BLaER1 treated with 17β-estradiol and CSF1 and Interleukin-3, amounts not matched to agents 10 nM and 100 nM (cell line): ENCODE results near the gene OTOG.
A peak's percentile ranks its signal among the peaks of the same experiment; 100 is the strongest.

Experiments
- H3K27ac ChIP-seq, 11 experiments: shearing (Covaris generic); formaldehyde crosslinking; 2 replicates each; pipeline ENCODE4 v1.8.1; 2022
- H3K27me3 ChIP-seq, 11 experiments: shearing (Covaris generic); formaldehyde crosslinking; 2 replicates each; pipeline ENCODE4 v1.8.1; 2022
- H3K36me3 ChIP-seq, 11 experiments: shearing (Covaris generic); formaldehyde crosslinking; 2 replicates each; pipeline ENCODE4 v1.8.1; 2022
- H3K4me1 ChIP-seq, 10 experiments: shearing (Covaris generic); formaldehyde crosslinking; 2 replicates each; pipeline ENCODE4 v1.8.1; 2022
- H3K4me2 ChIP-seq, 11 experiments: shearing (Covaris generic); formaldehyde crosslinking; 2 replicates each; pipeline ENCODE4 v1.8.1; 2022
- H3K4me3 ChIP-seq, 10 experiments: shearing (Covaris generic); formaldehyde crosslinking; 2 replicates each; pipeline ENCODE4 v1.8.1; 2022
- H3K9ac ChIP-seq, 11 experiments: shearing (Covaris generic); formaldehyde crosslinking; 2 replicates each; pipeline ENCODE4 v1.8.1; 2022
- H3K9me3 ChIP-seq, 11 experiments: shearing (Covaris generic); formaldehyde crosslinking; replicated peaks in 1 of 11; 2 replicates each; pipeline ENCODE4 v1.8.1; 2022
- H4K20me1 ChIP-seq, 11 experiments: shearing (Covaris generic); formaldehyde crosslinking; 2 replicates each; pipeline ENCODE4 v1.8.1; 2022
- Cebpa-rat ChIP-seq, 11 experiments: shearing (Covaris generic); IDR thresholded peaks; 2 replicates each; pipeline ENCODE4 v1.8.1; 2022

OTOG gene

GRCh38 chr11:17506942-17507341, 40.1 kb upstream of the OTOG start:
- no peak for TF ChIP-seq Cebpa-rat (IDR thresholded peaks at IDR 0.05)
- Histone ChIP-seq H4K20me1 (no peaks in the 10 kb centered on the region; a peak in 3 of 22 replicates), H3K4me2 (peak overlapping the region in 4 of 11 experiments; percentile 43 to 70 (median 60); a peak in 4 of 22 replicates), H3K27ac (no peak overlapping the region), H3K4me3 (no peak overlapping the region), H3K9me3 (no peaks in the 10 kb centered on the region), H3K9ac (no peak overlapping the region), H3K27me3 (no peaks in the 10 kb centered on the region), H3K4me1 (peaks cover 0 to 40% (median 34%) of the 10 kb centered on the region in 10 experiments; a peak in 16 of 20 replicates), H3K36me3 (no peaks in the 10 kb centered on the region)

- H3K4me3 ChIP-seq = no peak overlapping the region
- H3K27ac ChIP-seq = no peak overlapping the region
- no peak overlapping the region for H3K4me2 ChIP-seq
- H4K20me1 ChIP-seq = no peaks in the 10 kb centered on the region; a peak in 3 of 22 replicates
- TF ChIP-seq Cebpa-rat (IDR thresholded peaks at IDR 0.05) = no peak
- H3K9ac ChIP-seq = no peak overlapping the region
- H3K36me3 ChIP-seq = no peaks in the 10 kb centered on the region
- H3K9me3 ChIP-seq = no peaks in the 10 kb centered on the region
- H3K27me3 ChIP-seq = no peaks in the 10 kb centered on the region
- peaks cover 0 to 40% (median 34%) of the 10 kb centered on the region in 10 experiments; a peak in 16 of 20 replicates for H3K4me1 ChIP-seq
These were observed 39.3 kb upstream of the OTOG start for GRCh38 chr11:17507773-17508172.

GRCh38 chr11:17508306-17508705, 38.8 kb upstream of the OTOG start:
- Histone ChIP-seq H3K27ac (no peak overlapping the region), H3K4me1 (peaks cover 0 to 39% (median 34%) of the 10 kb centered on the region in 10 experiments; a peak in 16 of 20 replicates), H4K20me1 (no peaks in the 10 kb centered on the region; a peak in 3 of 22 replicates), H3K9me3 (no peaks in the 10 kb centered on the region), H3K36me3 (no peaks in the 10 kb centered on the region), H3K4me3 (no peak overlapping the region), H3K4me2 (no peak overlapping the region), H3K9ac (no peak overlapping the region), H3K27me3 (no peaks in the 10 kb centered on the region)
- TF ChIP-seq Cebpa-rat (IDR thresholded peaks at IDR 0.05) = no peak

- Histone ChIP-seq H3K9me3 (no peaks in the 10 kb centered on the region), H4K20me1 (no peaks in the 10 kb centered on the region; a peak in 3 of 22 replicates), H3K4me1 (peaks cover 0 to 34% (median 31%) of the 10 kb centered on the region in 10 experiments; a peak in 16 of 20 replicates), H3K4me3 (no peak overlapping the region), H3K4me2 (no peak overlapping the region), H3K9ac (no peak overlapping the region), H3K36me3 (no peaks in the 10 kb centered on the region), H3K27ac (no peak overlapping the region), H3K27me3 (no peaks in the 10 kb centered on the region)
- TF ChIP-seq Cebpa-rat (IDR thresholded peaks at IDR 0.05) = no peak
These were observed 38.3 kb upstream of the OTOG start for GRCh38 chr11:17508791-17509190.

GRCh38 chr11:17510507-17511206, 36.4 kb upstream of the OTOG start:
- Histone ChIP-seq H3K4me1 (peaks cover 0 to 15% (median 13%) of the 10 kb centered on the region in 10 experiments; a peak in 14 of 20 replicates), H4K20me1 (no peaks in the 10 kb centered on the region; a peak in 1 of 22 replicates), H3K4me3 (no peak overlapping the region), H3K27me3 (no peaks in the 10 kb centered on the region), H3K9me3 (no peaks in the 10 kb centered on the region), H3K9ac (no peak overlapping the region), H3K4me2 (no peak overlapping the region), H3K36me3 (no peaks in the 10 kb centered on the region), H3K27ac (no peak overlapping the region)
- TF ChIP-seq Cebpa-rat (IDR thresholded peaks at IDR 0.05) = no peak

GRCh38 chr11:17511571-17511970, 35.5 kb upstream of the OTOG start:
- no peak overlapping the region for H3K9ac ChIP-seq
- no peak for TF ChIP-seq Cebpa-rat (IDR thresholded peaks at IDR 0.05)
- no peak overlapping the region for H3K27ac ChIP-seq
- no peak overlapping the region for H3K4me3 ChIP-seq
- H3K9me3 ChIP-seq = no peaks in the 10 kb centered on the region
- peaks cover 0 to 6% (median 3%) of the 10 kb centered on the region in 10 experiments; a peak in 8 of 20 replicates for H3K4me1 ChIP-seq
- H3K27me3 ChIP-seq = no peaks in the 10 kb centered on the region
- H3K4me2 ChIP-seq = no peak overlapping the region
- H3K36me3 ChIP-seq = no peaks in the 10 kb centered on the region
- H4K20me1 ChIP-seq = no peaks in the 10 kb centered on the region; a peak in 1 of 22 replicates

GRCh38 chr11:17512101-17512500, 35.0 kb upstream of the OTOG start:
- H3K27ac ChIP-seq = no peak overlapping the region
- peaks cover 0 to under 1% (median 0%) of the 10 kb centered on the region in 10 experiments; a peak in 2 of 20 replicates for H3K4me1 ChIP-seq
- H3K9ac ChIP-seq = no peak overlapping the region
- no peak overlapping the region for H3K4me3 ChIP-seq
- TF ChIP-seq Cebpa-rat (IDR thresholded peaks at IDR 0.05) = no peak
- H3K4me2 ChIP-seq = no peak overlapping the region
- no peaks in the 10 kb centered on the region for H3K9me3 ChIP-seq
- H4K20me1 ChIP-seq = no peaks in the 10 kb centered on the region; a peak in 1 of 22 replicates
- no peaks in the 10 kb centered on the region for H3K27me3 ChIP-seq
- no peaks in the 10 kb centered on the region for H3K36me3 ChIP-seq

GRCh38 chr11:17513853-17514252, 33.2 kb upstream of the OTOG start:
- no peaks in the 10 kb centered on the region for H3K36me3 ChIP-seq
- no peaks in the 10 kb centered on the region for H3K4me1 ChIP-seq
- no peak overlapping the region for H3K27ac ChIP-seq
- H3K9me3 ChIP-seq = no peaks in the 10 kb centered on the region
- H4K20me1 ChIP-seq = no peaks in the 10 kb centered on the region
- no peak overlapping the region for H3K4me2 ChIP-seq
- H3K27me3 ChIP-seq = no peaks in the 10 kb centered on the region
- no peak overlapping the region for H3K4me3 ChIP-seq
- H3K9ac ChIP-seq = no peak overlapping the region
- no peak for TF ChIP-seq Cebpa-rat (IDR thresholded peaks at IDR 0.05)

GRCh38 chr11:17514476-17514875, 32.6 kb upstream of the OTOG start:
- Histone ChIP-seq H3K27ac (no peak overlapping the region), H3K4me2 (no peak overlapping the region), H3K4me3 (no peak overlapping the region), H3K9ac (no peak overlapping the region), H4K20me1 (no peaks in the 10 kb centered on the region), H3K27me3 (no peaks in the 10 kb centered on the region), H3K9me3 (no peaks in the 10 kb centered on the region), H3K4me1 (no peaks in the 10 kb centered on the region), H3K36me3 (no peaks in the 10 kb centered on the region)
- TF ChIP-seq Cebpa-rat (IDR thresholded peaks at IDR 0.05) = no peak
